KBM-7 (cell line): Measurements from ENCODE around the gene UBE2QL1.

Experiments
- DNase-seq: peaks from one replicate; pipeline ENCODE4 v3.0.0-alpha.2; 2015
- in situ Hi-C: fragments of 300-500 bp; cut with MboI; formaldehyde crosslinking; loops from 2 replicates; pipeline ENCODE4 v1.14.3; 2020; ENCODE audit warnings: low sequenced_read_pairs, low pct_unique_long_range_greater_than_20kb, mixed read lengths

The UBE2QL1 gene

DNA sequence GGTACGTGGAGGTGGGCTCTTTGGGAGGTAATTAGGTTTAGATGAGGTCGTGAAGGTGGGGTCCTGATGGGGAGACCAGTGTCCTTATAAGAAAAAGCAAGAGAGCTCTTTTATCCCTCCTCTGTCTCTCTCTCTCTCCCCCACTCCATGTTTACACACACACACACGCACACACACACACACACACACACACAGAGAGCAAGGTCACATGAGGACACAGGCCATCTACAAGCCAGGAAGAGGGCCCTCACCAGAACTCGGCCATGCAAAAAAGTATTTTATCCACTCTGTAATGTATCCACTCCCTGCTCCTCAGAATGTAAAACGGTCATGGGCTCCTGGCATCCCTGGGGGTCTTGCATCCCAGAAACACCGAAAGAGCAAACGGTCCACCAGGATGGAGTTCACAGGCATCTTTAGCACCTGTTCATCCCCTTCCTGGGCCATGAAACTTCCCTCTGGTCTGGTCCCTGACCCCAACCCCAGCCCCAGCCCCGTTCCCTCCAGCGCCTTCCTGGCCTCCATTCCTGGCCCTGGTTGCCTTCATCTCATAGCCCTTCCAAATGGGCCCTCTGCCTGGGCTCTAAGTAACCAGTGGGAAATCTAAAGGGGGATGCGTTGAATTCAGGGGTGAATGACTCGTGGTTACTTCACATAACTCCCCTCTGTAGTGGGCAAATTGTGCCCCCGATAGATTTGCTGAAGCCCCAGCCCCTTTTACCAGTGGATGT is 95.3 kb downstream of the UBE2QL1 start:
- no peak for DNase-seq
- in situ Hi-C loops, result no loop called here
